K562 (cell line): Measurements from ENCODE around the gene CBX2.

Source experiments
- EZH2 ChIP-seq: IDR thresholded peaks from 2 replicates; pipeline ENCODE4 v1.6.1; 2012; ENCODE audit warnings: low read depth, mild to moderate bottlenecking, inconsistent platforms, low read length, borderline replicate concordance
- MAFK ChIP-seq: IDR thresholded peaks from 2 replicates; pipeline ENCODE4 v1.6.1; 2011; ENCODE audit warnings: low read length, improper control_type of control experiment
- TAF7 ChIP-seq: fragments of 450-650 bp; IDR thresholded peaks from 2 replicates; pipeline ENCODE4 v1.6.1; 2016; ENCODE audit warnings: missing genetic modification characterization, missing compliant biosample characterization
- TF ChIP-seq, protein P1 (sequence below): fragments of 450-650 bp; IDR thresholded peaks from 2 replicates; pipeline ENCODE4 v1.6.1; 2016; ENCODE audit warnings: antibody characterized with exemption
- TF ChIP-seq, protein P2 (sequence below), 2 experiments: fragments of 150-350 bp in 1 of 2; IDR thresholded peaks; 2 replicates each; pipeline ENCODE4 v1.6.1; 2012 to 2016; ENCODE audit warnings: low read depth in 2 of 2, low read length in 2 of 2, mild to moderate bottlenecking in 1 of 2, moderate library complexity in 1 of 2
- TF ChIP-seq, protein P3 (sequence below), 3 experiments: IDR thresholded peaks in 2 of 3; conservative IDR thresholded peaks in 1 of 3; 2 replicates each; pipeline ENCODE4 v1.5.1; 2011 to 2012; ENCODE audit warnings: low read length in 3 of 3, mild to moderate bottlenecking in 3 of 3, control low read depth in 2 of 3, improper control_type of control experiment in 1 of 3, inconsistent platforms in 1 of 3, low read depth in 1 of 3, mixed read lengths in 1 of 3, moderate library complexity in 1 of 3; ENCODE audit not compliant: insufficient read depth in 2 of 3

- TF ChIP-seq, protein P1, sequence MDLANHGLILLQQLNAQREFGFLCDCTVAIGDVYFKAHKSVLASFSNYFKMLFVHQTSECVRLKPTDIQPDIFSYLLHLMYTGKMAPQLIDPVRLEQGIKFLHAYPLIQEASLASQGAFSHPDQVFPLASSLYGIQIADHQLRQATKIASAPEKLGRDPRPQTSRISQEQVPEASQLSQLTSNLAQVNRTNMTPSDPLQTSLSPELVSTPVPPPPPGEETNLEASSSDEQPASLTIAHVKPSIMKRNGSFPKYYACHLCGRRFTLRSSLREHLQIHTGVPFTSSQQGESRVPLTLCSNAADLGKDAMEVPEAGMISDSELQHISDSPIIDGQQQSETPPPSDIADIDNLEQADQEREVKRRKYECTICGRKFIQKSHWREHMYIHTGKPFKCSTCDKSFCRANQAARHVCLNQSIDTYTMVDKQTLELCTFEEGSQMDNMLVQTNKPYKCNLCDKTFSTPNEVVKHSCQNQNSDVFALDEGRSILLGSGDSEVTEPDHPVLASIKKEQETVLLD: no peak
- TF ChIP-seq, protein P2, sequence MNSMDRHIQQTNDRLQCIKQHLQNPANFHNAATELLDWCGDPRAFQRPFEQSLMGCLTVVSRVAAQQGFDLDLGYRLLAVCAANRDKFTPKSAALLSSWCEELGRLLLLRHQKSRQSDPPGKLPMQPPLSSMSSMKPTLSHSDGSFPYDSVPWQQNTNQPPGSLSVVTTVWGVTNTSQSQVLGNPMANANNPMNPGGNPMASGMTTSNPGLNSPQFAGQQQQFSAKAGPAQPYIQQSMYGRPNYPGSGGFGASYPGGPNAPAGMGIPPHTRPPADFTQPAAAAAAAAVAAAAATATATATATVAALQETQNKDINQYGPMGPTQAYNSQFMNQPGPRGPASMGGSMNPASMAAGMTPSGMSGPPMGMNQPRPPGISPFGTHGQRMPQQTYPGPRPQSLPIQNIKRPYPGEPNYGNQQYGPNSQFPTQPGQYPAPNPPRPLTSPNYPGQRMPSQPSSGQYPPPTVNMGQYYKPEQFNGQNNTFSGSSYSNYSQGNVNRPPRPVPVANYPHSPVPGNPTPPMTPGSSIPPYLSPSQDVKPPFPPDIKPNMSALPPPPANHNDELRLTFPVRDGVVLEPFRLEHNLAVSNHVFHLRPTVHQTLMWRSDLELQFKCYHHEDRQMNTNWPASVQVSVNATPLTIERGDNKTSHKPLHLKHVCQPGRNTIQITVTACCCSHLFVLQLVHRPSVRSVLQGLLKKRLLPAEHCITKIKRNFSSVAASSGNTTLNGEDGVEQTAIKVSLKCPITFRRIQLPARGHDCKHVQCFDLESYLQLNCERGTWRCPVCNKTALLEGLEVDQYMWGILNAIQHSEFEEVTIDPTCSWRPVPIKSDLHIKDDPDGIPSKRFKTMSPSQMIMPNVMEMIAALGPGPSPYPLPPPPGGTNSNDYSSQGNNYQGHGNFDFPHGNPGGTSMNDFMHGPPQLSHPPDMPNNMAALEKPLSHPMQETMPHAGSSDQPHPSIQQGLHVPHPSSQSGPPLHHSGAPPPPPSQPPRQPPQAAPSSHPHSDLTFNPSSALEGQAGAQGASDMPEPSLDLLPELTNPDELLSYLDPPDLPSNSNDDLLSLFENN (IDR thresholded peaks at IDR 0.05; ENCODE audit: low read depth in 2 of 2, low read length in 2 of 2): no peak
- no peak for TF ChIP-seq EZH2
- TF ChIP-seq TAF7 (tag): no peak
- TF ChIP-seq MAFK: no peak
- TF ChIP-seq, protein P3, sequence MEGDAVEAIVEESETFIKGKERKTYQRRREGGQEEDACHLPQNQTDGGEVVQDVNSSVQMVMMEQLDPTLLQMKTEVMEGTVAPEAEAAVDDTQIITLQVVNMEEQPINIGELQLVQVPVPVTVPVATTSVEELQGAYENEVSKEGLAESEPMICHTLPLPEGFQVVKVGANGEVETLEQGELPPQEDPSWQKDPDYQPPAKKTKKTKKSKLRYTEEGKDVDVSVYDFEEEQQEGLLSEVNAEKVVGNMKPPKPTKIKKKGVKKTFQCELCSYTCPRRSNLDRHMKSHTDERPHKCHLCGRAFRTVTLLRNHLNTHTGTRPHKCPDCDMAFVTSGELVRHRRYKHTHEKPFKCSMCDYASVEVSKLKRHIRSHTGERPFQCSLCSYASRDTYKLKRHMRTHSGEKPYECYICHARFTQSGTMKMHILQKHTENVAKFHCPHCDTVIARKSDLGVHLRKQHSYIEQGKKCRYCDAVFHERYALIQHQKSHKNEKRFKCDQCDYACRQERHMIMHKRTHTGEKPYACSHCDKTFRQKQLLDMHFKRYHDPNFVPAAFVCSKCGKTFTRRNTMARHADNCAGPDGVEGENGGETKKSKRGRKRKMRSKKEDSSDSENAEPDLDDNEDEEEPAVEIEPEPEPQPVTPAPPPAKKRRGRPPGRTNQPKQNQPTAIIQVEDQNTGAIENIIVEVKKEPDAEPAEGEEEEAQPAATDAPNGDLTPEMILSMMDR (IDR thresholded peaks at IDR 0.05 in 2 of 3, conservative IDR thresholded peaks at IDR 0.05 in 1 of 3; ENCODE audit: insufficient read depth in 2 of 3, low read depth in 1 of 3, low read length in 3 of 3): no peak
These were observed 32.3 kb upstream of the CBX2 start for GRCh38 chr17:79745641-79746105.
